Motor neuron (in vitro differentiated cells): ENCODE data around the gene ANKRD65. TPM values are rescaled to one million over a fixed set of nuclear protein-coding genes. Genes with fewer than 3 reads are reported as not detected.
A peak's percentile ranks its signal among the peaks of the same experiment; 100 is the strongest.
"Not testable (repeated sequence)": the region's sequence is repeated elsewhere in the genome, so short reads cannot be mapped to it uniquely, and the experiment has no call there.

Source experiments
- ATAC-seq, 8 experiments: fragments of 200-7000 bp; cut with Tn5 transposase; replicated peaks in 6 of 8; 2 replicates each; pipeline ENCODE4 v1.8.0; 2021; ENCODE audit warnings: mild to moderate bottlenecking in 8 of 8, moderate library complexity in 8 of 8
- H3K27ac ChIP-seq, 2 donors: fragments of 250-450 bp; sonication (Bioruptor Pico); 2 replicates each; pipeline ENCODE4 v1.9.0; 2021; ENCODE audit warnings: antibody characterized with exemption in 2 of 2, mild to moderate bottlenecking in 2 of 2, moderate library complexity in 1 of 2
- H3K4me1 ChIP-seq, 2 donors: fragments of 250-450 bp; sonication (Bioruptor Pico); replicated peaks in 1 of 2; 2 replicates each; pipeline ENCODE4 v1.6.1; 2021; ENCODE audit warnings: antibody characterized with exemption in 2 of 2, mild to moderate bottlenecking in 2 of 2, moderate library complexity in 1 of 2
- H3K4me3 ChIP-seq, 5 donors: fragments of 250-450 bp; sonication (Bioruptor Pico); 2 replicates each; pipeline ENCODE4 v1.9.0; 2021; ENCODE audit warnings: antibody characterized with exemption in 5 of 5, mild to moderate bottlenecking in 5 of 5, moderate library complexity in 4 of 5
- WGBS, 10 experiments: fragments of 450-650 bp; shearing (Covaris generic); methylation state at CpG; one replicate each; pipeline ENCODE4 v1.0.0; 2022; 5-methylcytosine and 5-hydroxymethylcytosine counted together
- in situ Hi-C, 9 experiments: fragments of 400-800 bp; cut with MboI; loops; one replicate each; pipeline ENCODE4 v1.15.0; 2021; ENCODE audit warnings: low sequenced_read_pairs in 9 of 9, low pct_unique_long_range_greater_than_20kb in 2 of 9; ENCODE audit not compliant: unreplicated experiment in 9 of 9
- total RNA-seq, 8 experiments: library from RNA; unstranded; fragments of 300-600 nt; gene quantifications; 2 replicates each; pipeline versions ENCODE4 v1.2.3 to v1.2.4, GENCODE V29; 2022

Gene ANKRD65
- total RNA-seq = 1 to 10 TPM in 2 of 8 experiments, under 1 TPM in 6; 0.21 to 1.9 (median 0.61) TPM

DNA sequence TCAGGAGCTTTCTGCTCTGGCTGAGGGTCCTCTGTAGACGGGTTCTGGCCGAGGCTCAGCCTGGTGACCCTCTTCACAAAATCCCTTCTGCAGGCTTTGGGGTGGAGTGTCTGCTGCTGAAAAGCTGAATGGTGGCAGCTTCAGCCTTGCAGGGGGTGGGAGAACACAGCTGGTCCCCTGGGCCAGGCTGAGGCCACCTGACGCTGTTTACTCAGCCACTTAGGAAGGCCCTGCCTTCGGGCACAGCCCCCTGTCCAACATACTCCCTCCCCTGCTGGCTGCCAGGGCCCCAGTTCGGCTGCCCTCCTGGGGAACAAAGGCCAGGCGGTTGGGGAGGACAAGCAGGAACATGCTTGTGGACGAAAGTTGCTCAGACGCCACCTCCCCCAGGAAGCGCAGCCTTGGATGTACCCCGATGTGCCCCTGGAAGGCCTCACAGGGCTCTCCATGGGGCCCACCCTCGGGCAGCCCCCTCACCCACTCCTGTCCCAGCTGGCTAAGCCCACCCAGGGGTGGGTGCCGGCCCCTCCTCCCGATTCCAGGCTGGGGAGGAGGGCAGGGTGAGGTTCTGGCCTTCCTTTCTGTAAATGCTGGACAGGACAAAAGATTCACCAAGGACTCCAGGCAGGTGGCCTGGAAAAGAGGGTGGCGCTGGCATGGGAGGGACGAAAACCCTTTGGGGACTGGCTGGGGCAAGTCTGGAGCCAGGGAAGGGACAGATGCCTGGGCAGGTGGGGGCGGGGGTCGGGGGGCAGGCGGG lies at the start of gene ANKRD65:
Gene ANKRD65 (minus strand): TSS at position 130 of the 760 bp plus-strand sequence. CDS start 271 bp downstream, outside the sequence.
- Histone ChIP-seq H3K4me3 (no peak within 1 kb of the TSS), H3K4me1 (peaks cover 42 to 46% of the 10 kb centered on the region in 2 donors), H3K27ac (peak within 1 kb of the TSS in 1 of 2 donors; percentile 21)
- 50 to 84% (median 66%) methylated on average over 1 to 6 of the region's 18 CpGs; no CpG with 5 or more reads in 6 of the 10 experiments for WGBS, 10 experiments
- in situ Hi-C loops = no loop called here
- peak in 5 of 8 experiments; percentile 40 to 74 (median 58) for ATAC-seq

DNA sequence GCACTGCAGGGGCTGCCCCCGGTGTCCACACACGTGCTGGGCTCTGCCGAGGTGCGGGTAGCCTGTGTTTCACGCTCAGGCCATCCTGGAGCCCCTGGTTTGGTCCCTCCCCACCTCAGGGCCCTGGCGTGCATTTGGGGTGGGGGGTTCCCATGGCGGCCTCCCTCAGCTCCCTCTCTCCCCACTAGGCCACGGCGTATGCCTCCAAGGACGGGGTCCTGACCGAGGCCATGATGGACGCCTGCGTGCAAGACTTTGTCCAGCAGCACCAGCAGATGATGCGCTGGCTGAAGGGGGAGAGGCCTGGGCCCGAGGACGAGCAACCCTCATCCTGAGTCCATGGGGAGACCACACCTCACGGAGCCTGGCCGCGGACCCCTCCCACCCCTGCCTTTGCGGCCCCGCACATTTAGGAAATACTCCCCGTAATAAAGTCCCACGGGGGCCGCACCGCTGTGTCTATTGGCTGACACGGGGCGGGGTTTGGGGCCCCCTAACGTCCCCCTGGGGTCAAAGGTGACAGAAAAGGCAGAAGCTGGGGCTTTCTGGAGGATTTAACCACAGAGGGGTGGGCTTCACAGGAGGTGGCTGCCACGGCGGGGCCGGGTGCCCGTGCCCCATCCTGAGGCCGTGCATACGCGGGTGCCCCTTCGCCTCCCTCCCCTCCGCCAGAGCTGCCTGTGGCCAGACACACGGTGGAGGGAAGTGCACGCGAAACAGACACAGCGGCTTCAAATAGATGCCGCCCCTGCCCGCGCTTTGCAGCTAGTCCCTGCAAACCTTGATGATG lies 47.3 kb upstream of the ANKRD65 start:
- 80% methylated on average over 2 of the region's 44 CpGs; no CpG with 5 or more reads in 9 of the 10 experiments for WGBS, 10 experiments
- in situ Hi-C loops, H3K27ac ChIP-seq, ATAC-seq, H3K4me3 ChIP-seq: not testable (repeated sequence)
- H3K4me1 ChIP-seq = peaks cover 14 to 18% of the 10 kb centered on the region in 2 donors

DNA sequence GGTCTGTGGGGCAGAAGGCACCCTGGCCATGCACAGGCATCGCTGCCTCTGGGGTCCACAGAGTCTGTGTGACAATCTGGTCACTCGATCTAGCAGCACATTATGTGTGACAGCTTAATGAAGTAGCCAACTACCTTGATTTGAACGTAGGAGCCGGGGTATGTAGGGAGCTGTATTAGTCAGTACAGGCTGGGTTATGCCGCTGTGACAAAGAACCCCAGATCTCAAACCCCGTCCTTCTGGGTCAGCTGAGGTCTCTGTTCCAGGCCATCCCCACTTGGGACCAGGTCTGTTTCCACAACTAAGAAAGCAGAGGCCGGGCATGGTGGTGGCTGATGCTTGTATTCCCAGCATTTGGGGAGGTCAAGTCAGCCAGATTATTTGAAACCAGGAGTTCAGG lies 42.2 kb upstream of the ANKRD65 start:
- in situ Hi-C loops = no loop called here
- Histone ChIP-seq H3K27ac (no peak overlapping the region), H3K4me3 (no peak overlapping the region), H3K4me1 (no peaks in the 10 kb centered on the region)
- 69 to 85% (median 78%) methylated on average over 2 to 6 of the region's 7 CpGs; no CpG with 5 or more reads in 4 of the 10 experiments for WGBS, 10 experiments
- ATAC-seq = no peak

DNA sequence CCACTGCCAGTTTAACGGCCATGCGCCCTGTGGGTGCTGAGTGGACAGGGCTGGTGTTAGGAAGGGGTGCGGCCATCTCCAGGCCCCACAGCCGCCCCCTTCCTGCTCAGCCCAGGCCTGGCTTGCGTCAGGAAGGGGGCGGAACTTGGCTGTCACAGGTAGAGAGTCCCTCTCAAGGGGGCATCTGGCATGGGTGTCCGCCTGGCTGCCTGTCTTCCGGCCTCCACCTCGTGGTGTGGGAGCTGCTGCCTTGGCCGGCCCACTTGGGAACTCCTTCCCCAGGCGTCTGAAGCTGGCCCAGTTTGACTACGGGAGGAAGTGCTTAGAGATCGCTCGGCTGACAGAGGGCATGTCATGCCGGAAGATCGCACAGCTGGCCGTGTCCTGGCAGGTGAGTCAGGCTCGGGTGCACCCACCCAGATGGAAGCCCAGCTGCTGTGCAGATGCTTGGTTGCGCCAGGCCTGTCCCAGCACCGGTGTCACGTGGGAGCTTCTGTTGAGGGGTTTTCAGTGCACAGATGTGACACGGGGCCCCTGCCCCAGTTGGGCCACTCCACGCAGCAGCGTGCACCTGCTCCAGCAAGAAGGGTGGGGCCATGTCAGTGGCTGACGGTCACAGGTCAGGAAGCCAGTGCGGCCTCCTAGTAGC lies 41.4 kb upstream of the ANKRD65 start:
- H3K27ac ChIP-seq = no peak overlapping the region
- in situ Hi-C loops = no loop called here
- ATAC-seq = peak in 6 of 8 experiments; percentile 22 to 81 (median 52)
- WGBS, 10 experiments = 20 to 88% (median 54%) methylated on average over 3 to 10 of the region's 26 CpGs; no CpG with 5 or more reads in 4 of the 10 experiments
- no peak overlapping the region for H3K4me3 ChIP-seq
- H3K4me1 ChIP-seq = no peaks in the 10 kb centered on the region

DNA sequence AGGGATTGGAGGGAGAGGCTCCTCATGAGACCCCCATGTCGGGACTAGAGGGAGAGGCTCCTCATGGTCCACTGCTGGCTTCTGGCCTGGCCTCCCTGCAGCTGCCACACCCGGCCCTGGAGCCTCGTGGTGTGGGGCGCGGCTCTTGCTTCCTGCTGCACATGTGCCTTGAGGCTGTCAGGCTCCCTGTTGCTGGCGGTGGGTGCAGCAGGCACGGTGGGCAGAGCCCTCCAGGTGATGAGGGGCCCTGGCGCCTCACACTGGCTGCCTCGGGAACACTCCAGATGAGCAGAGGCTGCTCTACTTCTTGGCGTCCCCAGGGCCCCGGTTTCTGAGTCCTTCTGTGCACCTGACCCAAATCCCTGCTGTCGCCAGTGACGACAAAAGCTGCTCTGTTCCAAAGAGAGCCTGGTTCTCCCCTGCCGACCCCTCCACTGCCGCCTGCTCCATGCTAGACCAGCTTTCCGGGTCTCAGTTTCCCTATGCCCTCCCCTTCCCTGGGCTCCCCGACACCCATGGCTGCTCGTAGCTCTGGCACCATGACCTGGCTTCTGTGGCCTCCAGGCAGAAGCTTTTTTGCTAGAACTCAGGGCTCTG lies 40.7 kb upstream of the ANKRD65 start:
- WGBS, 10 experiments = 40 to 85% (median 80%) methylated on average over 1 to 9 of the region's 18 CpGs; no CpG with 5 or more reads in 3 of the 10 experiments
- Histone ChIP-seq H3K4me1 (no peaks in the 10 kb centered on the region), H3K4me3 (no peak overlapping the region), H3K27ac (no peak overlapping the region)
- ATAC-seq = peak in 6 of 8 experiments; percentile 13 to 86 (median 41)
- in situ Hi-C loops = no loop called here

DNA sequence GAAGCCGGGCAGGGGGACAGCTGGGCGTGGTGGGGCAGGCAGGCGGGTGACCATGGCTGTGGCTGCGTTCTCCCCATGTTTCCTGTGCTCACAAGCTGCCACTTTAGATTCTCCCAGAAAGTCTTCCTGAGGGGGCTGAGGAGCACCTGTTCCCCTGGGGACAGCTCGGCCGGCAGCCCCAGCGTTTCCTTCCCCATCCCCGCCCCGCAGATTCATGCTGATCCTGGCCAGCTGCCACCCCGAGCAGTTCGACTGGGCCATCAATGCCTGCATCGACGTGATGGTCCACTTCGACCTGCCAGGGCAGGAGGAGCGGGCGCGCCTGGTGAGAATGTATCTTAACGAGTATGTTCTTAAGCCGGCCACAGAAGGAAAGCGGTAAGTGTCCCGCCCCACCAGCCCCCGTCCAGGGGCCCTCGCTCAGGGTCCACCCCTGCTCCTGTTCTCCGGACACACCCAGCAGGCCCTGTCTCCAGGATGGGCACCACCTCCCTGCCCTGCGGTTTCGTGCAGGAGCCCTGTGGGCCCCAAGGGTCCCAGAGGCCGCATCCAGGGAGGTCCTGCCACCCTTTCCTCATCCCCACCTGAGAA lies 39.6 kb upstream of the ANKRD65 start:
- H3K4me3 ChIP-seq = no peak overlapping the region
- in situ Hi-C loops = no loop called here
- 20 to 91% (median 80%) methylated on average over 1 to 6 of the region's 27 CpGs; no CpG with 5 or more reads in 7 of the 10 experiments for WGBS, 10 experiments
- H3K27ac ChIP-seq = no peak overlapping the region
- no peak for ATAC-seq
- no peaks in the 10 kb centered on the region for H3K4me1 ChIP-seq

DNA sequence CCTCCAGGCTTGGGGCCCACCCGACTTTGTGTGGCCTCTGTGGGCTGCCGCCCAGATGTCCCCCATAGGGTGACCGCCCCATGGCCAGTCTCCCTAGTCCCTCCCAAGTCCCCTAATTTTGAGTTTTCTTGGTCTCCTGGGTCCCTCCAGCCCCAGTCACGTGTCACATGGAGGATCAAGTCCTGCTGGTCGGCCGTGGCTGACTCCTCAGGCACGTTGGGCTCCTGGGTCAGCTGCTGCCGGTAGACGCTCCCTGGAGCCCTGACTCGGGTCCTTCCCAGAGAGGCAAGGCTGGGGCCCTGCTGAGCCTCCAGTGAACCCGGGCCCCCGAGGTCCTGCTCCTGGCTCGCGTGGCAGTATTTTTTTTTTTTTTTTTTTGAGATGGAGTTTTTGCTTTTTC lies 38.6 kb upstream of the ANKRD65 start:
- H3K4me1 ChIP-seq, H3K27ac ChIP-seq, H3K4me3 ChIP-seq, in situ Hi-C loops: not testable (repeated sequence)
- ATAC-seq = peak in 2 of 8 experiments; percentile 4 to 8
- 80 to 100% (median 84%) methylated on average over 2 to 7 of the region's 14 CpGs; no CpG with 5 or more reads in 7 of the 10 experiments for WGBS, 10 experiments

DNA sequence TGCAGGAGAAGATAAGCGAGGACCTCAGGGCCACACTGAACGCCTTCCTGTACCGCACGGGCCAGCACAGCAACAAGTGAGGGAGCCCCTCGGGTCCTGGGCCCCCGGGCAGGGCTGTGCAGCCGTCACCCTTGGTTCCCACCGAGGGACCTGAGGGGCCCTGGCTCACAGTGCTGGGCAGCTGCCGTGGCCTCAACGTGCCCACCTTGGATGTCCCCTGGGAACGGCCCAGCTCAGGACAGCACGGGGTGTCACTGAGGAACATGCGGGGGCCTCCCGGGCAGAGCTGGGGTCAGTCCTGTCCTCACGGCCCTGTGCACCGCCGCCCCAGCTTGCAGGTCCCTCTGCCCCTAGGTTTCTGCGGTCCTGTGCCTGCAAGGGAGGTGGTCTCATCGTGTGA lies 38.1 kb upstream of the ANKRD65 start:
- WGBS, 10 experiments = no CpG with 5 or more reads among the region's 19 CpGs
- H3K27ac ChIP-seq, H3K4me3 ChIP-seq, H3K4me1 ChIP-seq, in situ Hi-C loops: not testable (repeated sequence)
- peak in 1 of 8 experiments; percentile 4 for ATAC-seq

DNA sequence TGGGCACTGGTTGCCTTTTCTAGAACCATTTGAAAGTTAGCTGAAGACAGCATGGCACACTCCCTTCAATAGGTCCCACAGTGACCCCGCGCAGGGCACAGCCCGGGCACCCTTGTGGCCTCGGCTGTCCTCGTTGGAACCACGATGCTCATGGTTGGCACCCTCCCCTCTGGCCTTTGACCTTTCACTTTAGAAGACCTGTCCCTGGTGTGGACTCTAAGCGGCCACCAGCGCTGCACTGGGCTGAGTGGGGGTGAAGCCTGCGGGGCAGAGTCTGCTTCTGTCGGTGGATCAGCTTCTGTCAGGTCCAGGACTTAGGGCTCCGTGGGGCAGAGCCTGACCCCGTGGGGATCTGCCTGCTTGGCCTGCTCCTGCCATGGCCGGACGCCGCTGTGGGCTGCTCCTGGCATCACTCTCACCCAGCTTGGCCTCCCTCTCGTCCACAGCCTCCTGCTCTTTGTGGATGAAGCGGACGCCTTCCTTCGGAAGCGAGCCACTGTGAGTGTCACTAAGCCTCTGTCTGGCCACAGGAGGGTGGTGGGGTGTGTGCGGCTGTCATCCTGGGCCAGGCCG lies 35.7 kb upstream of the ANKRD65 start:
- H3K4me1 ChIP-seq, H3K27ac ChIP-seq, H3K4me3 ChIP-seq, in situ Hi-C loops: not testable (repeated sequence)
- peak in 3 of 8 experiments; percentile 2 to 21 (median 11) for ATAC-seq
- 70 to 93% (median 82%) methylated on average over 3 to 12 of the region's 22 CpGs; no CpG with 5 or more reads in 5 of the 10 experiments for WGBS, 10 experiments

DNA sequence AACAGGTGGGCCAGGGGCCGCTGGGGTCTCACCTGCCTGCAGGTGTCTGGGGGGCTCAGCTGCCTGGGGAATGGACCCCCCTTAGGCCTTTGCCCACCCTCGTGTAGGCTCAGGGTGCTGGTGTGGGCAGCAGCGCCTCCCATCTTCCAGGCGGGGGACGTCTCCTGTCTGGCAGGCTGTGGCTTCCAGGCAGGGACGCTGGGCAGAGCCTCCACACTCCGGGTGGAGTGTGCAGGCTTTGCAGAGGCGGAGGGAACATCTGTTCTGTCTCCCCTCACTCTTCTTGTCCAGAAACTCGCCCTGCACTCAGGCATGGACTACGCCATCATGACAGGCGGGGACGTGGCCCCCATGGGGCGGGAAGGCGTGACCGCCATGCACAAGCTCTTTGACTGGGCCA lies 34.9 kb upstream of the ANKRD65 start:
- H3K4me1 ChIP-seq, in situ Hi-C loops, H3K4me3 ChIP-seq, H3K27ac ChIP-seq: not testable (repeated sequence)
- WGBS, 10 experiments = no CpG with 5 or more reads among the region's 15 CpGs
- peak in 4 of 8 experiments; percentile 8 to 73 (median 10) for ATAC-seq

DNA sequence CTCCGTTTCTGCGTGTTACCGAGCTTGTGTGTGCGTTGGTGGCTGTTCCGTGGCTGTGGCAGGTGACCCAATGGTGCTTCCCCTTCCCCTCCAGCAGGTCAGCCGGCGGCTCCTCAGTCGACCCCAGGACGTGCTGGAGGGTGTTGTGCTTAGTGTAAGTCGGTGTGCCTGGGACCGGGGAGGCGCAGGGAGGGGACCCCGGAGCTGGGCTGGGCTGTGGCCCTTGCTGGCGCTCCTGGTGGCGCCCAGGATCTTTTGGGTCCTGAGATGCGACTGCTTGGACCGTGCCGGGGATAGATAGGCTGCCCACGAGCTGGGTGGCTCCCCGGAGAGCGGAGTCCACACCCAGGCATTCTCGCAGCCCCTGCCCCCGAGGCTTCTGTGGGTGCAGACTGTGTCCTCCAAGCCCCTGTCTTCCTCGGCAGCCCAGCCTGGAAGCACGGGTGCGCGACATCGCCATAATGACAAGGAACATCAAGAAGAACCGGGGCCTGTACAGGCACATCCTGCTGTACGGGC lies 34.3 kb upstream of the ANKRD65 start:
- H3K27ac ChIP-seq = no peak overlapping the region
- ATAC-seq = peak in 1 of 8 experiments; percentile 6
- WGBS, 10 experiments = 85 to 100% (median 90%) methylated on average over 1 to 9 of the region's 30 CpGs; no CpG with 5 or more reads in 7 of the 10 experiments
- in situ Hi-C loops = no loop called here
- H3K4me3 ChIP-seq = no peak overlapping the region
- H3K4me1 ChIP-seq = no peaks in the 10 kb centered on the region
